Natural killer cell treated with Interleukin-12 subunit alpha and Interleukin-12 subunit beta and Interleukin-15 and Interleukin-18, amount 100 ng/mL, for 72 hours (primary cell): ENCODE data around the gene TNRC6C. TPM values are rescaled to one million over a fixed set of nuclear protein-coding genes. Genes with fewer than 3 reads are reported as not detected.
"Not testable (repeated sequence)": the region's sequence is repeated elsewhere in the genome, so short reads cannot be mapped to it uniquely, and the experiment has no call there.

Source experiments
- ATAC-seq, 2 donors: fragments of 150-1000 bp; cut with Tn5 transposase in 1 of 2; sonication (Bioruptor Pico), chemical (Tn5 transposase) in 1 of 2; 2 replicates each; pipeline ENCODE4 v1.10.0; 2021
- DNase-seq: peaks from one replicate; pipeline ENCODE4 v3.0.0; 2022; ENCODE audit warnings: low spot score
- H3K27ac Mint-ChIP-seq, 2 donors: 1 replicate in 1 of 2; 2 replicates in 1 of 2; pipeline ENCODE4 v1.8.0; 2022; ENCODE audit warnings: mixed read lengths in 2 of 2, mild to moderate bottlenecking in 1 of 2, moderate library complexity in 1 of 2
- H3K27me3 Mint-ChIP-seq, 2 donors: 1 replicate in 1 of 2; 2 replicates in 1 of 2; pipeline ENCODE4 v1.8.0; 2022; ENCODE audit warnings: mixed read lengths in 2 of 2
- H3K36me3 Mint-ChIP-seq: one replicate; pipeline ENCODE4 v1.8.0; 2022; ENCODE audit warnings: mixed read lengths
- H3K4me1 Mint-ChIP-seq, 2 donors: 1 replicate in 1 of 2; 2 replicates in 1 of 2; pipeline ENCODE4 v1.8.0; 2022; ENCODE audit warnings: low read depth in 2 of 2, mixed read lengths in 2 of 2, mild to moderate bottlenecking in 1 of 2
- H3K4me3 Mint-ChIP-seq: one replicate; pipeline ENCODE4 v1.8.0; 2022; ENCODE audit warnings: mixed read lengths
- H3K9me3 Mint-ChIP-seq: 2 replicates; pipeline ENCODE4 v1.8.0; 2022; ENCODE audit warnings: mixed read lengths
- total RNA-seq, 2 donors: library from RNA; stranded (reverse); gene quantifications; one replicate each; pipeline ENCODE4 v1.2.3, GENCODE V29; 2022

Gene TNRC6C
- total RNA-seq, 2 donors from 2014 or later, result 28.1 to 32.1 TPM

DNA sequence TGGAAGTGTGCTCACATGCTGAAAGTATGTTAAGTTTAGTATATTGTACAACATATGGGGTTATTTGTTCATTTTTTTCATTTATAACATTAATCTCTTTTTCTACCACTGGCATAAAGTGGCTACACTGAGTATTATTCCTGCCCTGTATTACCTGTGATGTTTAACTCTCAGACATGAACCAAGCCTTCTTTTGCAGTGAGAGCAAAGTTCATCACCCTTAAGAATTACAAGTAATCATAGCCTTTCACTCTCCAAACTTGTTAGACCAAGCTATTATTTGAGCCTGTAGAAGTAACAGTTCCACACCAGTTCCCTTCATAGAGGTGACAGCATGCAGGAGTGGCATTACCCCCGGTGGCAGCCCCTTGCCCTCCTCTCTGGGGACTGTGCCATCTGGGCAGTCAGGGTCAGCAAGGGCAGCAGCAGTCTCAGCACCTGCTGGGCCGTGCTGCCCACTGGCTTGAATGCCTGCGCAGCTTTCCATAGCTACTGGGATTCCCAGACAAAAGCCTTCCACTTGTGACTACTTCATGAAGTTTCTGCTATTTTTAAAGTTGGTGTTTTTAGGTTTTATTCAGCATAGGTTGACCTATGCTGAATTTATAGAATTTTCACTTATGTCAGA, 98.7 kb downstream of the TNRC6C start:
- H3K4me1 Mint-ChIP-seq, result peaks cover 0 to 3% of the 10 kb centered on the region in 2 donors
- H3K9me3 Mint-ChIP-seq, result no peaks in the 10 kb centered on the region
- H3K27me3 Mint-ChIP-seq, result no peaks in the 10 kb centered on the region
- H3K27ac Mint-ChIP-seq, result no peak overlapping the region
- no peaks in the 10 kb centered on the region for H3K36me3 Mint-ChIP-seq
- ATAC-seq (no peak), DNase-seq (no peak)
- no peak overlapping the region for H3K4me3 Mint-ChIP-seq

DNA sequence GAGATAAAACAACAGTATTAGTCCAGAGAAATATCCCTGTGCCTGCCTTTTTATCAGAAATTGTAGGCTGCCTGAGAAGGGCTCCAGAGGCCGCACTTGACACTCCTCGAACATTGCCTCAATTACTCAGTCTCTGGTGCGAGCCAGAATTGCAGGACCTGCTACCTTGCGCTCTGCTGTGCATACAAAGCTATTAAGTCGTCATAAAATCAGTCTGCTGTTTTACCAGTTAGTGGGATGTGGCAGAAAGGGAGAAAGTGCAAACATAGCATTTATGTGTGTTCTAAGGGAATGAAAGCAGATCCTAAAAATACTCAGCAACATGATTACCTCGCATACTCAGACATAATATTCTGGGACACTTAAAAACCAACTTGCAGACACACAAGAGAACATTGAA, 99.5 kb downstream of the TNRC6C start:
- Mint-ChIP-seq H3K27me3 (no peaks in the 10 kb centered on the region), H3K27ac (no peak overlapping the region), H3K36me3 (no peaks in the 10 kb centered on the region), H3K4me1 (peaks cover 0 to 3% of the 10 kb centered on the region in 2 donors), H3K9me3 (no peaks in the 10 kb centered on the region), H3K4me3 (no peak overlapping the region)
- DNase-seq (no peak), ATAC-seq (no peak)

DNA sequence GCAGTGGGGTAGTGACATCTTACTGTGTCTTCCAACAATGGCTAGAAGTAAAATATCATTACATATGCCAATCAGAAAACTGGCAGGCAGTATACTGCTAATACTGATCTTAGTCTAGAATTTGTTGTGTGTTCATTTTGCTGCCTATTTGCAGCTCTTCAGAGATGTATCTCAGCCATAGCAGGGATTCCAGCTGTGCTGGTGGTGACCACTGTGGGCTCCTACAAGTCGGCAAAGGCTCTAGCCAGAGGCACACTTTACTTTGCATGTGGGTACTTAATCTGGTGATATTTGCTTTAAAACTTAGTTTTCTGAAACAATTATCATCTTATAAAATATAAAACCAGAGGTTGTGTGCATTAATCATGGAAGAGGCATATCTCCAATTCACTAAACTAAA, 100.1 kb downstream of the TNRC6C start:
- ATAC-seq, result no peak
- no peaks in the 10 kb centered on the region for H3K9me3 Mint-ChIP-seq
- peaks cover 0 to 7% of the 10 kb centered on the region in 2 donors for H3K4me1 Mint-ChIP-seq
- no peak overlapping the region for H3K27ac Mint-ChIP-seq
- no peak overlapping the region for H3K4me3 Mint-ChIP-seq
- no peaks in the 10 kb centered on the region for H3K36me3 Mint-ChIP-seq
- no peaks in the 10 kb centered on the region for H3K27me3 Mint-ChIP-seq
- DNase-seq, result no peak

GRCh38 chr17:78062596-78062995, 104.1 kb downstream of the TNRC6C start:
- Mint-ChIP-seq H3K9me3 (no peaks in the 10 kb centered on the region), H3K27ac (no peak overlapping the region), H3K4me3 (no peak overlapping the region), H3K36me3 (no peaks in the 10 kb centered on the region), H3K4me1 (peaks cover 0 to 7% of the 10 kb centered on the region in 2 donors), H3K27me3 (no peaks in the 10 kb centered on the region)
- DNase-seq (no peak), ATAC-seq (no peak)

GRCh38 chr17:78063489-78063888, 105.0 kb downstream of the TNRC6C start:
- no peaks in the 10 kb centered on the region for H3K9me3 Mint-ChIP-seq
- H3K4me3 Mint-ChIP-seq, result no peak overlapping the region
- ATAC-seq (no peak), DNase-seq (no peak)
- H3K4me1 Mint-ChIP-seq, result peaks cover 0 to 7% of the 10 kb centered on the region in 2 donors
- H3K27me3 Mint-ChIP-seq, result no peaks in the 10 kb centered on the region
- no peak overlapping the region for H3K27ac Mint-ChIP-seq
- no peaks in the 10 kb centered on the region for H3K36me3 Mint-ChIP-seq

GRCh38 chr17:78064708-78065107, 106.2 kb downstream of the TNRC6C start:
- no peak for ATAC-seq
- H3K4me3 Mint-ChIP-seq, result no peak overlapping the region

GRCh38 chr17:78066976-78067375, 108.5 kb downstream of the TNRC6C start:
- not testable (repeated sequence) for H3K4me3 Mint-ChIP-seq, H3K27me3 Mint-ChIP-seq, H3K36me3 Mint-ChIP-seq, DNase-seq, H3K9me3 Mint-ChIP-seq, ATAC-seq, H3K4me1 Mint-ChIP-seq
- peak overlapping the region in 1 of 2 donors; percentile 74 for H3K27ac Mint-ChIP-seq

More at GRCh38 chr17:78064708-78065107, 106.2 kb downstream of the TNRC6C start:
- H3K27ac Mint-ChIP-seq, result no peak overlapping the region
- no peak for DNase-seq
- peaks cover 0 to 4% of the 10 kb centered on the region in 2 donors for H3K4me1 Mint-ChIP-seq
- no peaks in the 10 kb centered on the region for H3K27me3 Mint-ChIP-seq
- no peaks in the 10 kb centered on the region for H3K9me3 Mint-ChIP-seq
- no peaks in the 10 kb centered on the region for H3K36me3 Mint-ChIP-seq

- ATAC-seq (no peak), DNase-seq (no peak)
- Mint-ChIP-seq H3K27ac (no peak overlapping the region), H3K4me1 (no peaks in the 10 kb centered on the region), H3K4me3 (no peak overlapping the region), H3K36me3 (peaks cover 9% of the 10 kb centered on the region), H3K9me3 (no peaks in the 10 kb centered on the region), H3K27me3 (no peaks in the 10 kb centered on the region)
Observed at GRCh38 chr17:78069695-78070094, 111.2 kb downstream of the TNRC6C start.

DNA sequence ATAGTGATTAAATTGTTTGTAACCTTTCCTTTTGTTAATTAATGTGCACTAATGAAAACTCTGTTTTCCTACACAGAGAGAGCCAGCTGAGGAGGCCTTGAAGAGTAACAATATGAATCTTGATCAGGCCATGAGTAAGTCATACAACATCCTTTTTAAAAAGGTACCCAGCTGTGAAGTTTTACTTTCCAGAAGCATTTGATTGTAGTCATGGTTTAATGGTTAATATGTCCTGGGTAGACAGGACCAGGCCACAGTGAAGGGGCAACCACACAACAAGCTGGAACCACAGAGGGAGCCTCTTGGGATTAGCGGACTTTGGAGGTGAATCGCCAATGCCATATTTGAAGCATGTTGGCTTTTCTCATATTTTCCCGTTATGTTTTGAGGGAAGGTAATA, 114.5 kb downstream of the TNRC6C start:
- no peak overlapping the region for H3K27ac Mint-ChIP-seq
- no peaks in the 10 kb centered on the region for H3K4me1 Mint-ChIP-seq
- peaks cover 22% of the 10 kb centered on the region for H3K36me3 Mint-ChIP-seq
- no peaks in the 10 kb centered on the region for H3K27me3 Mint-ChIP-seq
- no peaks in the 10 kb centered on the region for H3K9me3 Mint-ChIP-seq
- ATAC-seq (no peak), DNase-seq (no peak)
- H3K4me3 Mint-ChIP-seq, result no peak overlapping the region

DNA sequence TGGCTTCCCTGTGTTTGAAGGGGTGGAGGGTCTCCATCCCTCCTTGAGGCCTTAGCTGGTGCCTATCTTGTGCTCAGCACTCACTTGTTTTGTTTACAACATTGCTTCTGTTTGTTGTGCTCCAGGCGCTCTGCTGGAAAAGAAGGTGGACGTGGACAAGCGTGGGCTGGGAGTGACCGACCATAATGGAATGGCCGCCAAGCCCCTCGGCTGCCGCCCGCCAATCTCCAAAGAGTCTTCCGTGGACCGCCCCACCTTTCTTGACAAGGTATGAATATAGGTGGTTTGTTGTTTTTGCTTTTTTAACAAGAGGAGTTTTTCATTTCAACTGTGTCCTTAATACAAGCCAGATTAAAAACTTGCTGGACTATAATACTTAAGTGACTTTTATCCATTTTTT, 116.5 kb downstream of the TNRC6C start:
- Mint-ChIP-seq H3K27me3 (no peaks in the 10 kb centered on the region), H3K9me3 (no peaks in the 10 kb centered on the region), H3K36me3 (peaks cover 22% of the 10 kb centered on the region), H3K4me3 (no peak overlapping the region), H3K27ac (peak overlapping the region in 1 of 2 donors; percentile 47), H3K4me1 (no peaks in the 10 kb centered on the region)
- no peak for DNase-seq
- ATAC-seq, result no peak

DNA sequence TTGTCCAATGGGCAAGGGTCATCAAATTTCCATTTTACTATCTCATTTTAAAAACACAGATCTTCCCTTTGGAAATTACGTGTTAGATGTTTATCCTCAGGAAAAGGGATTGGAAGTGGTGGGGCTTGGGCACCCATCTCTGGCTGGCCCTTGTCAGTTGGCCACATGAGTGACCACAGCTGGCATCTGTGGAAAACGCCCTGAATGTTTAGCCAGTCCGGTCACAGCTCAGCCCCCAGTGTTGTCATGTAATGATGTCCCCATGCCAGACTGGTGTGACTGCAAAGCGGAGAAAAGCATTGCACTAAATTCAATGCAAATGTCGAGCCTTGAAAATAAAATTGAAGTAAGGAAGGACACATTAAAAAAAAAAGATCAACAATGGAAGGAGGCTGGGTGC, 117.0 kb downstream of the TNRC6C start:
- Mint-ChIP-seq H3K9me3 (no peaks in the 10 kb centered on the region), H3K27ac (peak overlapping the region in 1 of 2 donors; percentile 47), H3K4me1 (no peaks in the 10 kb centered on the region), H3K27me3 (no peaks in the 10 kb centered on the region), H3K4me3 (no peak overlapping the region), H3K36me3 (peaks cover 22% of the 10 kb centered on the region)
- no peak for DNase-seq
- ATAC-seq, result no peak

- ATAC-seq (no peak), DNase-seq (no peak)
- no peak overlapping the region for H3K4me3 Mint-ChIP-seq
- H3K27me3 Mint-ChIP-seq, result no peaks in the 10 kb centered on the region
- peaks cover 16% of the 10 kb centered on the region for H3K36me3 Mint-ChIP-seq
- H3K4me1 Mint-ChIP-seq, result no peaks in the 10 kb centered on the region
- no peak overlapping the region for H3K27ac Mint-ChIP-seq
- no peaks in the 10 kb centered on the region for H3K9me3 Mint-ChIP-seq
Observed at GRCh38 chr17:78079253-78079652, 120.8 kb downstream of the TNRC6C start.

- Mint-ChIP-seq H3K27ac (no peak overlapping the region), H3K9me3 (no peaks in the 10 kb centered on the region), H3K4me1 (no peaks in the 10 kb centered on the region), H3K36me3 (peaks cover 7% of the 10 kb centered on the region), H3K27me3 (no peaks in the 10 kb centered on the region), H3K4me3 (no peak overlapping the region)
- DNase-seq, result no peak
- ATAC-seq, result no peak
Observed at GRCh38 chr17:78081551-78081950, 123.0 kb downstream of the TNRC6C start.

DNA sequence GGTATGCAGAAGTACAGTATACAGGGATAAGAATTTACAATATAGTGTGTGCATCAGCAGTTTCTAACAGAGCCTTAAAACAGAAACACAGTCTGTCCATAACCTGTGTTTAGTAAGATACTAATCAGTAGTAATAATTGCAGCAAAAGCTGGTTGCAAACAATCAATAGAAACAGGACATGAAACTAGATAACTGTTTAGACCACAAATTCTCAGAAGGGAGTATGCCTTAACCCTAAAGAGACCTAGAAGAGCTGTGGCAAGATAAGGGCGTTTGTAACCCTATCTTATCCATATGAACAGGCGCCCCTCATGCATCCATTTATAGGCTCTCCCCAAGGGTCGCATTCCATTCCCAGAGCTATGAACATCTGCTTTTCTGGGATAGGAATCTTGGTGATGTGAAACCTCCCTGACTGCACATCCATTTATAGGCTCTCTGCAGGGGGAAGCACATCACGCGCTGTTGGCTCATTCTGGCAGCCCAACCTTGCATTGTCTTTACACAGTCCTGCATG, 123.9 kb downstream of the TNRC6C start:
- not testable (repeated sequence) for H3K27ac Mint-ChIP-seq, H3K9me3 Mint-ChIP-seq

GRCh38 chr17:78082988-78083387, 124.5 kb downstream of the TNRC6C start:
- H3K27ac Mint-ChIP-seq, result no peak overlapping the region
- no peak for DNase-seq
- ATAC-seq, result no peak
- no peaks in the 10 kb centered on the region for H3K27me3 Mint-ChIP-seq
- no peaks in the 10 kb centered on the region for H3K4me1 Mint-ChIP-seq
- no peaks in the 10 kb centered on the region for H3K9me3 Mint-ChIP-seq
- H3K36me3 Mint-ChIP-seq, result peaks cover 4% of the 10 kb centered on the region
- H3K4me3 Mint-ChIP-seq, result no peak overlapping the region

More for the DNA sequence above, 123.9 kb downstream of the TNRC6C start:
- H3K27me3 Mint-ChIP-seq, ATAC-seq, DNase-seq, H3K4me1 Mint-ChIP-seq, H3K4me3 Mint-ChIP-seq, H3K36me3 Mint-ChIP-seq: not testable (repeated sequence)
